ENCODE measurements around the gene IGSF21.
"Not testable (repeated sequence)": the region's sequence is repeated elsewhere in the genome, so short reads cannot be mapped to it uniquely, and the experiment has no call there.

The IGSF21 gene

DNA sequence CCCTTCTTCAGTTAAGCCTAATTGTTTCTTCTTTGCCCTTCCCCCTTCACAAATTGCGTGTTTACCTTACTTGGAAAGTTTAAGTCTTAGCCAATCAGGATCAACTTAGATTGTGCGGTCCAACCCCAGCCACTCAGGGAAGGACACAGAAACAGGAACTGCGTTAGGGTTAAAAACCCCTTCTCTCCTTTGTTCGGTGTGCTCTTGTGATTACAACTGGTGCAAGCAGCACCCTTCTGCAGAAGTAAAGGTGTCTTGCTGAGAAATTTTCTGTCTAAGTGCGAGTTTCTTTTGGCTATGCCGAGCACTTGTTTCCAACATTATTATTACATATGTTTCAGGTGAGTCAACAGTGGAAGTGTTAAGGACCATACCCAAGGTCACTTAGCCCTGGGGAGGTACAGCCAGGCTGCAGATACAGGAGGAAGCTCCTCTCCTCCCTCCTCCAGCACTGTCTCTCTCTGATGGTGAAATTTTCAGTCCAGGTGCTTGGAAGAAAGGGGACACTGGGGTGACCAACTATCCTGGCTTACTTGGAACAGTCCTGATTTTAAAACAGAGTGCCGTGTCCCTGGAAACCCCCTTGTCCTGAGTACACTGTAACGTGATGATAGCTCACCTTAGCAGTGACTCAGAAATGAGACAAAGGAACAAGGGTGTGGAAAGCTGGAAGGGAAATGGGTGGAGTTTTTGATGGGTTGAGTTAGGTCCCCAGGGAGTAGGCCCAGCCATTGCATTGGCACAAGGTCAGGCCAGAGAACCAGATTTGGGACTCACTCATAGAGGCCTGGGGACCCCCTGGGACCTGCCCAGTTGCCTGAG is 304.4 kb downstream of the IGSF21 start:
- DNase-seq, result no peak

DNA sequence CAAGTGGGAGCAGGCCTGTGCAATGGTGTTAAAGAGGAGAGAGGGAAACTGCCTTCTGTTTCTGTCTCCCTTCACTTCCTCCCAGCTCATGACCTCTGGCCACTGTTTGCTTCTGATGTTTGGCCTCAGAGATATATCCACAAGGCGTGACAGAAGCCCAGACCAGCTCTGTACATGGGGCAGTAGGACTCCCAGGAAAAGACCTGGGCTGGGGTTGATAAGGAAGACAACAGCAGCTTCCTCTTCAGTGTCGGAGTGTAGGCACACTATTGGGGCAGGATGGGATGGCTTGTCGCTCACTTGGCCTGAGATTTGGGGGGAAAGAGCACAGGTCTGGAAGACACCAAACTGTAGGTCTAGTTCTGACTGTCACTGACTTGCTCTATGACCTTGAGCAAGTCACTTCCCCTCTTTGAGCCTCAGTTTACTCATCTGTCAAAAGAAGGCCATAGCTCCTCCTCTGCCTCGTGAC is 305.3 kb downstream of the IGSF21 start:
- no peak for DNase-seq

- no peak for DNase-seq
Observed at GRCh38 chr1:18413541-18414305, 306.1 kb downstream of the IGSF21 start.

DNA sequence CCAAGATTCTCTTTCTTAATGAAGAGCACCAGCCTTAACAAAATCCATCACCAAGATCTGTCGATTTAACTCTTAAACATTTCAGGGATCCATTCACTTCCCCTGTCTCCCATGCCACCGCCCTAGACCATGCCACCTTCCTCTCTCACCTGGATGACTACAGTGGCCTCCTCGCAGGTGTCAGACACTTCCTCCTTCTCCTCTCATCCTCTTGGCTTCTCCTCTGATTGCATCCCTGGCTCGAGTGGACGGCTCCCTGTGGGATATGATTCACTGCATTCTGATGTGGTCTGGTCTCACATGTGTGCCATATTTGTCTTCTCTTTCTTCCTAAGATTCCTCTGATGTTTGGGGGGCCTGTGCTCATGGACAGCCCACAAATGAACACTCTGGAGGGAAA is 306.7 kb downstream of the IGSF21 start:
- no peak for DNase-seq

DNA sequence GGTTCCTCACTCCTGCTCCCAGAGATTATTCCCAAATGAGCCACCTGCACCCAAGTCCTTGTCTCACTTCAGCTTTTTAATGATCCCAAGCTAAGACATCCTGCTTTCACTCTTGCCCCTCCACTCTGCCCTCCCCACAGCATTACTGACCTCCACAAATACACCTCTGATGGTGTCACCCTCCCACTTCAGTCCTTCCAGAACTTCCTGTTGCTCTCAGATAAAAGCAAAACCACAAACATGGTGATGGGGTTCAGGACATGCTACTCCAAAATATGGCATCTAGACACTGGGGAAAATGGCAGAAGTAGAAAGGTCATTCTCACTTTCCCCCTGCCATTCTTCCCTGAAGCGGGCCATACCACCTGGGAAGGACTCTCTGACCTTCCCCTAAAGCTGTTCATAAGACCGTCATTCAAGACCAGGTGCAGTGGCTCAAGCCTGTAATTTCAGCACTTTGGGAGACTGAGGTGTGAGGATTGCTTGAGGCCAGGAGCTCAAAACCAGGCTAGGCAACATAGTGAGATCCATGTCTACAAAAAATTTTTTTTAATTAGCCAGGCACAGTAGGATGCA is 307.4 kb downstream of the IGSF21 start:
- no peak for DNase-seq

- DNase-seq, result no peak
Observed at GRCh38 chr1:18415448-18416027, 307.9 kb downstream of the IGSF21 start.

DNA sequence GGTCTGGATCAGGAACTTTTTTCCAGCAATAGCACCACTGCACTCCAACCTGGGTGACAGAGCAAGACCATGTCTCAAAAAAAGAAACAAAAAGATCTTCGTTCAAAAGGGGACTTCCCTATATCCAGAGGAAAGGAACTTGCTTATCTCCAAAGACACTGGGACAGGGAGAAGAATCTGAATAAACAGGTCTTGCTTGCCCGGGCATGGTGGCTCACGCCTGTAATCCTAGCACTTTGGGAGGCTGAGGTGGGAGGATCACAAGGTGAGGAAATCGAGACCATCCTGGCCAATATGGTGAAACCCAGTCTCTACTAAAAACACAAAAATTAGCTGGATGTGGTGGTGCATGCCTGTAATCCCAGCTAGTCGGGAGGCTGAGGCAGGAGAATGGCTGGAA is 308.5 kb downstream of the IGSF21 start:
- DNase-seq, result not testable (repeated sequence)

GRCh38 chr1:18417316-18418269 is 310.0 kb downstream of the IGSF21 start:
- no peak for DNase-seq

DNA sequence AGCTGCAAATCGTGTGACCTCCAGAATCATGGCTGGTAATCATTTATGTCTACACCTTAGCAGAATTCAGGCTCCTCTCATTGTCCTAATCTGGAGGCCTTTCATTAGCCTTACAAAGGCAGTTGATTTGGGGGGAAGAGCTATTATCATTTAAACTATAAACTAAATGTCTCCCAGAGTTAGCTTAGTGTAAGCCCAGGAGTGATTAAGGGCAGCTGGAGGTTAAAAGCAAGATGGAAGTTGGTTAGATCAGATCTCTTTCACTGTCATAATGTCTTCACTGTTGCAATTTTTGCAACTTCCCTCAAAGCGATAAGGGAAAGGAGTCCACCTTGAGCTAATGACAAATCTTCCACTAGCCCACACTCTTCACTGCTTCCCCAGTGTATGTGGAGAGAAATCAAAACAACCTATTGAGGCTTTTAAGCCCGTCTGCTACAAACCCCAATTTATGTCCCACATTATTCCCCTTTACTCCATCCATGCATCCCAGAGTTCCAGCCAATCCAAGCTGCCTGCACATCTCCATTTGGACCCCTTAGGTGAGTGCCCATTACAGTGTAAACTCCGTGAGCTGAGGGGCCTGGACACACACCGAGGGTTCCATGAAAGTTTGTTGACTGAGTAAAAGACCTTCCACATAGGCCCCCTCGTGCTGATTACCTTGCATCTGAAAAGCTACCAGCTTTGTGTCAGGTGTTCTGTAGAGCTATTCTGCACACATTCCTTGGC is 311.7 kb downstream of the IGSF21 start:
- DNase-seq, result no peak

- no peak for DNase-seq
Observed at GRCh38 chr1:18419845-18420184, 312.2 kb downstream of the IGSF21 start.

GRCh38 chr1:18422076-18422777 is 314.6 kb downstream of the IGSF21 start:
- DNase-seq, result no peak

- no peak for DNase-seq
Observed at GRCh38 chr1:18422954-18423353, 315.4 kb downstream of the IGSF21 start.

DNA sequence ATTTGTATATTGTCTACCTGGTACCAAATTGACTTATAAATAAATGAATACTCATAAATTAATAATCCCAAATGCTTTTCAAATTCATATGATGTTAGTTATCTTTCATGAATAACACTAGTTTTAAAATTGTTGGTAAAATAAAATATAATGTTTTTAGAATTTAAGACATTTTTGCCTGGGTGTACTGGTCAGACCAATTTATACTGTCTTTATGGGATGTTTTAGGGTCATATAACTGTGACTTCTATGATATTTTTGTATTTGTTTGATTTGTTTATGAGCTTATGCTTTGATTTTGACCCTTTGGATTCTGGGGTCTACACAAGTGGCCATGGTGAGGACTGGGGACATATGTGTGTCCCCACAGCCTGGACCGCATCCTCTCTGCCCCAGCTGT is 319.0 kb downstream of the IGSF21 start:
- no peak for DNase-seq
